CD4-positive, alpha-beta T cell treated with Interferon alpha-2 for 1 hour (primary cell): ENCODE results near the gene KIF3A.

Experiments used
- DNase-seq, 2 donors: peaks; one replicate each; pipeline ENCODE4 v3.0.0-alpha.2; 2020 to 2022

Gene KIF3A

GRCh38 chr5:132661231-132662003 lies 75.9 kb downstream of the KIF3A start:
- DNase-seq: no peak

- DNase-seq: no peak
Measured at GRCh38 chr5:132659598-132660493, 77.5 kb downstream of the KIF3A start.

GRCh38 chr5:132658381-132659302 lies 78.7 kb downstream of the KIF3A start:
- DNase-seq: no peak

GRCh38 chr5:132657676-132658380 lies 79.5 kb downstream of the KIF3A start, which contains the start of gene IL13:
TSS of gene IL13 (plus strand) at chr5:132658173. CDS start at chr5:132658187, 14 bp downstream.
- no peak for DNase-seq

- DNase-seq: no peak
Measured at GRCh38 chr5:132656774-132657355, 80.5 kb downstream of the KIF3A start.

GRCh38 chr5:132655821-132656773 lies 81.2 kb downstream of the KIF3A start:
- DNase-seq: peak; percentile 20 to 51

GRCh38 chr5:132653716-132654115 lies 83.6 kb downstream of the KIF3A start:
- DNase-seq: no peak

GRCh38 chr5:132651838-132652469 lies 85.4 kb downstream of the KIF3A start:
- no peak for DNase-seq

- DNase-seq: no peak
Measured at GRCh38 chr5:132648355-132648754, 89.0 kb downstream of the KIF3A start.

GRCh38 chr5:132647473-132647872 lies 89.9 kb downstream of the KIF3A start:
- DNase-seq: no peak

GRCh38 chr5:132646583-132647266 lies 90.6 kb downstream of the KIF3A start:
- no peak for DNase-seq

- no peak for DNase-seq
Measured at GRCh38 chr5:132644177-132644576, 93.2 kb downstream of the KIF3A start.
